ENCODE measurements around the gene DYRK3. TPM values are rescaled to one million over a fixed set of nuclear protein-coding genes. Genes with fewer than 3 reads are reported as not detected.
A peak's percentile ranks its signal among the peaks of the same experiment; 100 is the strongest.

The DYRK3 gene
- total and polyA plus RNA-seq, 8 donors = 2.3 to 7.0 (median 3.8) TPM

- H3K27ac ChIP-seq = peak overlapping the region; percentile 78 to 95 (median 89)
- DNase-seq (peak in 4 of 6 donors; percentile 35 to 78 (median 56)), ATAC-seq (peak; percentile 48 to 63 (median 55)), FAIRE-seq (no peak)
- intact Hi-C loops (cut with DNase I) = no loop called here
- no peaks in the 10 kb centered on the region for H3K27me3 ChIP-seq
- H3K36me3 ChIP-seq = no peaks in the 10 kb centered on the region
- 0 to 1% methylated on average over 29 to 48 of the region's 48 CpGs for WGBS, 2 donors
- TF ChIP-seq CTCF (IDR thresholded peaks at IDR 0.05) = no peak
- H3K4me1 ChIP-seq = peaks cover 29 to 34% (median 30%) of the 10 kb centered on the region in 3 donors
- H3K4me3 ChIP-seq = peak overlapping the region; percentile 56 to 74 (median 64)
- no peaks in the 10 kb centered on the region for H3K9me3 ChIP-seq
Measured at GRCh38 chr1:206685334-206685768, 50.0 kb downstream of the DYRK3 start.

- no peak for TF ChIP-seq CTCF (IDR thresholded peaks at IDR 0.05)
- no peaks in the 10 kb centered on the region for H3K27me3 ChIP-seq
- peak overlapping the region; percentile 78 to 95 (median 89) for H3K27ac ChIP-seq
- intact Hi-C loops (cut with DNase I) = no loop called here
- no peaks in the 10 kb centered on the region for H3K36me3 ChIP-seq
- H3K4me1 ChIP-seq = peaks cover 35 to 39% (median 35%) of the 10 kb centered on the region in 3 donors
- DNase-seq (peak; percentile 51 to 77 (median 60)), FAIRE-seq (no peak), ATAC-seq (peak; percentile 42 to 64 (median 50))
- H3K9me3 ChIP-seq = no peaks in the 10 kb centered on the region
- WGBS, 2 donors = 0% methylated on average over 45 to 48 of the region's 48 CpGs
- peak overlapping the region; percentile 56 to 74 (median 64) for H3K4me3 ChIP-seq
Measured at GRCh38 chr1:206685769-206686477, 50.6 kb downstream of the DYRK3 start.

- ATAC-seq (peak in 2 of 4 donors; percentile 4 to 5), FAIRE-seq (no peak), DNase-seq (no peak)
- Histone ChIP-seq H3K9me3 (no peaks in the 10 kb centered on the region), H3K27ac (peak overlapping the region; percentile 78 to 95 (median 89)), H3K36me3 (no peaks in the 10 kb centered on the region), H3K4me1 (peaks cover 40 to 43% (median 42%) of the 10 kb centered on the region in 3 donors), H3K4me3 (peak overlapping the region; percentile 56 to 74 (median 64)), H3K27me3 (no peaks in the 10 kb centered on the region)
- intact Hi-C loops (cut with DNase I) = no loop called here
- 2 to 7% methylated on average over 8 of the region's 8 CpGs for WGBS, 2 donors
- TF ChIP-seq CTCF (IDR thresholded peaks at IDR 0.05) = no peak
Measured at GRCh38 chr1:206686478-206687249, 51.3 kb downstream of the DYRK3 start.

GRCh38 chr1:206687251-206687914, 52.0 kb downstream of the DYRK3 start:
- no peak for TF ChIP-seq CTCF (IDR thresholded peaks at IDR 0.05)
- Histone ChIP-seq H3K4me1 (peaks cover 47 to 50% (median 49%) of the 10 kb centered on the region in 3 donors), H3K36me3 (no peaks in the 10 kb centered on the region), H3K4me3 (peak overlapping the region in 2 of 4 donors; percentile 69 to 74), H3K9me3 (no peaks in the 10 kb centered on the region), H3K27me3 (no peaks in the 10 kb centered on the region), H3K27ac (peak overlapping the region in 3 of 4 donors; percentile 3 to 95 (median 92))
- ATAC-seq = no peak
- no peak for FAIRE-seq
- 43 to 59% methylated on average over 7 of the region's 7 CpGs for WGBS, 2 donors
- intact Hi-C loops (cut with DNase I) = no loop called here
- DNase-seq = no peak

Measured in pancreas (tissue), 10 donors.